ENCODE results near the gene SLC25A39. TPM values are rescaled to one million over a fixed set of nuclear protein-coding genes. Genes with fewer than 3 reads are reported as not detected.

The SLC25A39 gene
- total and polyA plus RNA-seq, 9 of the 15 experiments (the other 6 are each of a cell fraction or from before 2014, with no cell fraction given): 4.8 to 267 (median 140) TPM

DNA sequence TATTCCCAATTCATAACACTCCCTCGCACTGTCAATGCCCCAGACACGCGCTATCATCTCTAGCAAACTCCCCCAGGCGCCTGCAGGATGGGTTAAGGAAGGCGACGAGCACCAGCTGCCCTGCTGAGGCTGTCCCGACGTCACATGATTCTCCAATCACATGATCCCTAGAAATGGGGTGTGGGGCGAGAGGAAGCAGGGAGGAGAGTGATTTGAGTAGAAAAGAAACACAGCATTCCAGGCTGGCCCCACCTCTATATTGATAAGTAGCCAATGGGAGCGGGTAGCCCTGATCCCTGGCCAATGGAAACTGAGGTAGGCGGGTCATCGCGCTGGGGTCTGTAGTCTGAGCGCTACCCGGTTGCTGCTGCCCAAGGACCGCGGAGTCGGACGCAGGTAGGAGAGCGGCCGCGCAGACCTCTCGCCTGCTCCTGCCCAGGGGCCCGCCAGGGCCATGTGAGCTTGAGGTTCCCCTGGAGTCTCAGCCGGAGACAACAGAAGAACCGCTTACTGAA is 20.4 kb upstream of the SLC25A39 start, which contains the start of gene GRN (continued):
- TF ChIP-seq BACH1 (tag; IDR thresholded peaks at IDR 0.05) (no peak), HNRNPH1 (optimal IDR thresholded peaks at IDR 0.05; ENCODE audit: low read depth, low read length) (no peak), TOE1 (IDR thresholded peaks at IDR 0.05; ENCODE audit: borderline replicate concordance) (peak; percentile 97), TOE1 (CRISPR knock-in tag; IDR thresholded peaks at IDR 0.05; ENCODE audit: borderline replicate concordance, low read depth) (0 out of 2 replicates have a peak, but pooled peaks have one; percentile 11), FOXA1 (IDR thresholded peaks at IDR 0.05; ENCODE audit: borderline replicate concordance) (no peak), ZNF785 (CRISPR knock-in tag; IDR thresholded peaks at IDR 0.05) (no peak), ZNF140 (CRISPR knock-in tag; IDR thresholded peaks at IDR 0.05) (no peak), STAG1 (CRISPR knock-in tag; IDR thresholded peaks at IDR 0.05; ENCODE audit: borderline replicate concordance) (no peak), ZNF586 (CRISPR knock-in tag; conservative IDR thresholded peaks at IDR 0.05) (no peak), ZNF121 (CRISPR knock-in tag; conservative IDR thresholded peaks at IDR 0.05) (no peak), ZNF3 (CRISPR knock-in tag; IDR thresholded peaks at IDR 0.05) (no peak), MED1 (CRISPR knock-in tag; IDR thresholded peaks at IDR 0.05; ENCODE audit: borderline replicate concordance) (no peak), SAFB (IDR thresholded peaks at IDR 0.05; ENCODE audit: borderline replicate concordance, low read depth, low read length) (no peak), FOXA3 (CRISPR knock-in tag; conservative IDR thresholded peaks at IDR 0.05 in 1 of 2, IDR thresholded peaks at IDR 0.05 in 1 of 2) (0 out of 4 replicates have a peak, but pooled peaks of 1 of the 2 experiments have one; percentile 45), ZNF507 (tag; conservative IDR thresholded peaks at IDR 0.05) (no peak), SUPT5H (IDR thresholded peaks at IDR 0.05) (peak; percentile 73), PML (IDR thresholded peaks at IDR 0.05; ENCODE audit: low read length) (no peak), ZNF239 (CRISPR knock-in tag; IDR thresholded peaks at IDR 0.05) (no peak), ZNF77 (CRISPR knock-in tag; IDR thresholded peaks at IDR 0.05) (no peak), U2AF2 (optimal IDR thresholded peaks at IDR 0.05; ENCODE audit: low read depth, low read length) (no peak), HNRNPLL (IDR thresholded peaks at IDR 0.05; ENCODE audit: low read depth, low read length, poor library complexity, severe bottlenecking) (no peak), MECOM (CRISPR knock-in tag; IDR thresholded peaks at IDR 0.05) (no peak), ZNF408 (CRISPR knock-in tag; IDR thresholded peaks at IDR 0.05; ENCODE audit: low read depth) (no peak), CEBPG (CRISPR knock-in tag; IDR thresholded peaks at IDR 0.05) (0 out of 2 replicates have a peak, but pooled peaks have one; percentile 34), CEBPG (tag; conservative IDR thresholded peaks at IDR 0.05 in 1 of 2, IDR thresholded peaks at IDR 0.05 in 1 of 2) (no peak)
- TF ChIP-seq, protein P1, sequence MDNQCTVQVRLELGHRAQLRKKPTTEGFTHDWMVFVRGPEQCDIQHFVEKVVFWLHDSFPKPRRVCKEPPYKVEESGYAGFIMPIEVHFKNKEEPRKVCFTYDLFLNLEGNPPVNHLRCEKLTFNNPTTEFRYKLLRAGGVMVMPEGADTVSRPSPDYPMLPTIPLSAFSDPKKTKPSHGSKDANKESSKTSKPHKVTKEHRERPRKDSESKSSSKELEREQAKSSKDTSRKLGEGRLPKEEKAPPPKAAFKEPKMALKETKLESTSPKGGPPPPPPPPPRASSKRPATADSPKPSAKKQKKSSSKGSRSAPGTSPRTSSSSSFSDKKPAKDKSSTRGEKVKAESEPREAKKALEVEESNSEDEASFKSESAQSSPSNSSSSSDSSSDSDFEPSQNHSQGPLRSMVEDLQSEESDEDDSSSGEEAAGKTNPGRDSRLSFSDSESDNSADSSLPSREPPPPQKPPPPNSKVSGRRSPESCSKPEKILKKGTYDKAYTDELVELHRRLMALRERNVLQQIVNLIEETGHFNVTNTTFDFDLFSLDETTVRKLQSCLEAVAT (IDR thresholded peaks at IDR 0.05): no peak
- TF ChIP-seq, protein P2, sequence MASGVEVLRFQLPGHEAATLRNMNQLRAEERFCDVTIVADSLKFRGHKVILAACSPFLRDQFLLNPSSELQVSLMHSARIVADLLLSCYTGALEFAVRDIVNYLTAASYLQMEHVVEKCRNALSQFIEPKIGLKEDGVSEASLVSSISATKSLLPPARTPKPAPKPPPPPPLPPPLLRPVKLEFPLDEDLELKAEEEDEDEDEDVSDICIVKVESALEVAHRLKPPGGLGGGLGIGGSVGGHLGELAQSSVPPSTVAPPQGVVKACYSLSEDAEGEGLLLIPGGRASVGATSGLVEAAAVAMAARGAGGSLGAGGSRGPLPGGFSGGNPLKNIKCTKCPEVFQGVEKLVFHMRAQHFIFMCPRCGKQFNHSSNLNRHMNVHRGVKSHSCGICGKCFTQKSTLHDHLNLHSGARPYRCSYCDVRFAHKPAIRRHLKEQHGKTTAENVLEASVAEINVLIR (CRISPR knock-in tag; IDR thresholded peaks at IDR 0.05): no peak
- TF ChIP-seq, protein P3, sequence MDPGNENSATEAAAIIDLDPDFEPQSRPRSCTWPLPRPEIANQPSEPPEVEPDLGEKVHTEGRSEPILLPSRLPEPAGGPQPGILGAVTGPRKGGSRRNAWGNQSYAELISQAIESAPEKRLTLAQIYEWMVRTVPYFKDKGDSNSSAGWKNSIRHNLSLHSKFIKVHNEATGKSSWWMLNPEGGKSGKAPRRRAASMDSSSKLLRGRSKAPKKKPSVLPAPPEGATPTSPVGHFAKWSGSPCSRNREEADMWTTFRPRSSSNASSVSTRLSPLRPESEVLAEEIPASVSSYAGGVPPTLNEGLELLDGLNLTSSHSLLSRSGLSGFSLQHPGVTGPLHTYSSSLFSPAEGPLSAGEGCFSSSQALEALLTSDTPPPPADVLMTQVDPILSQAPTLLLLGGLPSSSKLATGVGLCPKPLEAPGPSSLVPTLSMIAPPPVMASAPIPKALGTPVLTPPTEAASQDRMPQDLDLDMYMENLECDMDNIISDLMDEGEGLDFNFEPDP (CRISPR knock-in tag; IDR thresholded peaks at IDR 0.05): no peak
